HepG2 (cell line): ENCODE data around the gene UBE2QL1.

Experiments
- JUNB ChIP-seq: sonication (generic); formaldehyde crosslinking; IDR thresholded peaks from 2 replicates; pipeline ENCODE4 v1.8.0; 2022; ENCODE audit warnings: missing genetic modification reagents, mild to moderate bottlenecking, borderline replicate concordance
- MXI1 ChIP-seq: IDR thresholded peaks from 3 replicates; pipeline ENCODE4 v1.6.1; 2012; ENCODE audit warnings: low read depth, low read length, inconsistent platforms, borderline replicate concordance
- NFATC3 ChIP-seq: sonication (generic); formaldehyde crosslinking; IDR thresholded peaks from 2 replicates; pipeline ENCODE4 v1.5.1; 2020; ENCODE audit warnings: mild to moderate bottlenecking, missing genetic modification reagents
- NFYB ChIP-seq: sonication (generic); formaldehyde crosslinking; IDR thresholded peaks from 2 replicates; pipeline ENCODE4 v1.4.0; 2020; ENCODE audit warnings: missing genetic modification reagents
- RFX5 ChIP-seq: IDR thresholded peaks from 2 replicates; pipeline ENCODE4 v1.6.1; 2011; ENCODE audit warnings: low read depth, low read length, improper control_type of control experiment
- SMC3 ChIP-seq: IDR thresholded peaks from 2 replicates; pipeline ENCODE4 v1.6.1; 2011; ENCODE audit warnings: low read length, improper control_type of control experiment
- TGIF2 ChIP-seq: IDR thresholded peaks from 2 replicates; pipeline ENCODE4 v1.6.1; 2016; ENCODE audit warnings: control low read depth, missing compliant biosample characterization
- TF ChIP-seq, protein P1 (sequence below): sonication (generic); formaldehyde crosslinking; IDR thresholded peaks from 2 replicates; pipeline ENCODE4 v1.5.0; 2020; ENCODE audit warnings: mild to moderate bottlenecking, missing genetic modification reagents, moderate library complexity
- TF ChIP-seq, protein P2 (sequence below): sonication (generic); formaldehyde crosslinking; IDR thresholded peaks from 2 replicates; pipeline ENCODE4 v1.4.0; 2020; ENCODE audit warnings: missing genetic modification reagents, borderline replicate concordance
- TF ChIP-seq, protein P3 (sequence below), 2 experiments: IDR thresholded peaks; 2 replicates each; pipeline ENCODE4 v1.6.1; 2011 to 2012; ENCODE audit warnings: low read length in 2 of 2, borderline replicate concordance in 1 of 2, low read depth in 1 of 2, mild to moderate bottlenecking in 1 of 2, moderate library complexity in 1 of 2

DNA sequence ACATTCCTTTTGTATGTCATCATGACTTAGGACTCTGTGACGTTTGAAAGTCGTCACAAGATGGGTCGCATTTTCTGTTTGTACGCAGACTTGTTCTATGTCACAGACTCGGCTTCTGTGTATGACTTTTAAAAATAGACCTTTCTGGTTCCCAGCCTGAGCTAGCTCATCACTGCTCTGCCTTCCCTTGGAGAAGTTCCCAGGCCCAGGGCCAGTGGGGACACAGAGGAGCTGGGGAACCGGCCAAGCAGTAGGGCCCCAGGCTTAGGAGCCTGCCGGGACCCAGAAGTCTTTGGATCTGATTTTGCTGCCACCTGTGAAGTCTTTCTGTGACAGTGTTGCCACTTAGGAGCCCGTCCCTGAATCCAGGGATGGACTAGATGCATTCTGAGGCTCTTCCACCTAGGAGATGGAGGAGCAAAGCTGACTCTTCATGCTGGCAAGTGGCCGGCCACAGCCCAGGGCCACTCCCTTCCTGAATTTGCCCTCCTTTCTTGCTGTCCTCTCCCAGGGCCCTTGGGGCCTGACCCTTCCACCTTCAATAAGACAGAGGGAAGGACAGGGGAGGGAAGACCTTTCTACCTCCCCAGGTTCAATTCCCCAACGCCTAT is 18.1 kb upstream of the UBE2QL1 start:
- TF ChIP-seq JUNB (CRISPR knock-in tag): no peak
- no peak for TF ChIP-seq TGIF2 (CRISPR knock-in tag)
- TF ChIP-seq SMC3: no peak
- no peak for TF ChIP-seq MXI1
- TF ChIP-seq, protein P1, sequence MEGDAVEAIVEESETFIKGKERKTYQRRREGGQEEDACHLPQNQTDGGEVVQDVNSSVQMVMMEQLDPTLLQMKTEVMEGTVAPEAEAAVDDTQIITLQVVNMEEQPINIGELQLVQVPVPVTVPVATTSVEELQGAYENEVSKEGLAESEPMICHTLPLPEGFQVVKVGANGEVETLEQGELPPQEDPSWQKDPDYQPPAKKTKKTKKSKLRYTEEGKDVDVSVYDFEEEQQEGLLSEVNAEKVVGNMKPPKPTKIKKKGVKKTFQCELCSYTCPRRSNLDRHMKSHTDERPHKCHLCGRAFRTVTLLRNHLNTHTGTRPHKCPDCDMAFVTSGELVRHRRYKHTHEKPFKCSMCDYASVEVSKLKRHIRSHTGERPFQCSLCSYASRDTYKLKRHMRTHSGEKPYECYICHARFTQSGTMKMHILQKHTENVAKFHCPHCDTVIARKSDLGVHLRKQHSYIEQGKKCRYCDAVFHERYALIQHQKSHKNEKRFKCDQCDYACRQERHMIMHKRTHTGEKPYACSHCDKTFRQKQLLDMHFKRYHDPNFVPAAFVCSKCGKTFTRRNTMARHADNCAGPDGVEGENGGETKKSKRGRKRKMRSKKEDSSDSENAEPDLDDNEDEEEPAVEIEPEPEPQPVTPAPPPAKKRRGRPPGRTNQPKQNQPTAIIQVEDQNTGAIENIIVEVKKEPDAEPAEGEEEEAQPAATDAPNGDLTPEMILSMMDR (CRISPR knock-in tag): no peak
- no peak for TF ChIP-seq NFYB
- TF ChIP-seq, protein P2, sequence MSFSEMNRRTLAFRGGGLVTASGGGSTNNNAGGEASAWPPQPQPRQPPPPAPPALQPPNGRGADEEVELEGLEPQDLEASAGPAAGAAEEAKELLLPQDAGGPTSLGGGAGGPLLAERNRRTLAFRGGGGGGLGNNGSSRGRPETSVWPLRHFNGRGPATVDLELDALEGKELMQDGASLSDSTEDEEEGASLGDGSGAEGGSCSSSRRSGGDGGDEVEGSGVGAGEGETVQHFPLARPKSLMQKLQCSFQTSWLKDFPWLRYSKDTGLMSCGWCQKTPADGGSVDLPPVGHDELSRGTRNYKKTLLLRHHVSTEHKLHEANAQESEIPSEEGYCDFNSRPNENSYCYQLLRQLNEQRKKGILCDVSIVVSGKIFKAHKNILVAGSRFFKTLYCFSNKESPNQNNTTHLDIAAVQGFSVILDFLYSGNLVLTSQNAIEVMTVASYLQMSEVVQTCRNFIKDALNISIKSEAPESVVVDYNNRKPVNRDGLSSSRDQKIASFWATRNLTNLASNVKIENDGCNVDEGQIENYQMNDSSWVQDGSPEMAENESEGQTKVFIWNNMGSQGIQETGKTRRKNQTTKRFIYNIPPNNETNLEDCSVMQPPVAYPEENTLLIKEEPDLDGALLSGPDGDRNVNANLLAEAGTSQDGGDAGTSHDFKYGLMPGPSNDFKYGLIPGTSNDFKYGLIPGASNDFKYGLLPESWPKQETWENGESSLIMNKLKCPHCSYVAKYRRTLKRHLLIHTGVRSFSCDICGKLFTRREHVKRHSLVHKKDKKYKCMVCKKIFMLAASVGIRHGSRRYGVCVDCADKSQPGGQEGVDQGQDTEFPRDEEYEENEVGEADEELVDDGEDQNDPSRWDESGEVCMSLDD (CRISPR knock-in tag): no peak
- no peak for TF ChIP-seq RFX5
- TF ChIP-seq, protein P3, sequence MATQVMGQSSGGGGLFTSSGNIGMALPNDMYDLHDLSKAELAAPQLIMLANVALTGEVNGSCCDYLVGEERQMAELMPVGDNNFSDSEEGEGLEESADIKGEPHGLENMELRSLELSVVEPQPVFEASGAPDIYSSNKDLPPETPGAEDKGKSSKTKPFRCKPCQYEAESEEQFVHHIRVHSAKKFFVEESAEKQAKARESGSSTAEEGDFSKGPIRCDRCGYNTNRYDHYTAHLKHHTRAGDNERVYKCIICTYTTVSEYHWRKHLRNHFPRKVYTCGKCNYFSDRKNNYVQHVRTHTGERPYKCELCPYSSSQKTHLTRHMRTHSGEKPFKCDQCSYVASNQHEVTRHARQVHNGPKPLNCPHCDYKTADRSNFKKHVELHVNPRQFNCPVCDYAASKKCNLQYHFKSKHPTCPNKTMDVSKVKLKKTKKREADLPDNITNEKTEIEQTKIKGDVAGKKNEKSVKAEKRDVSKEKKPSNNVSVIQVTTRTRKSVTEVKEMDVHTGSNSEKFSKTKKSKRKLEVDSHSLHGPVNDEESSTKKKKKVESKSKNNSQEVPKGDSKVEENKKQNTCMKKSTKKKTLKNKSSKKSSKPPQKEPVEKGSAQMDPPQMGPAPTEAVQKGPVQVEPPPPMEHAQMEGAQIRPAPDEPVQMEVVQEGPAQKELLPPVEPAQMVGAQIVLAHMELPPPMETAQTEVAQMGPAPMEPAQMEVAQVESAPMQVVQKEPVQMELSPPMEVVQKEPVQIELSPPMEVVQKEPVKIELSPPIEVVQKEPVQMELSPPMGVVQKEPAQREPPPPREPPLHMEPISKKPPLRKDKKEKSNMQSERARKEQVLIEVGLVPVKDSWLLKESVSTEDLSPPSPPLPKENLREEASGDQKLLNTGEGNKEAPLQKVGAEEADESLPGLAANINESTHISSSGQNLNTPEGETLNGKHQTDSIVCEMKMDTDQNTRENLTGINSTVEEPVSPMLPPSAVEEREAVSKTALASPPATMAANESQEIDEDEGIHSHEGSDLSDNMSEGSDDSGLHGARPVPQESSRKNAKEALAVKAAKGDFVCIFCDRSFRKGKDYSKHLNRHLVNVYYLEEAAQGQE (IDR thresholded peaks at IDR 0.05; ENCODE audit: borderline replicate concordance in 1 of 2, low read depth in 1 of 2, low read length in 2 of 2): no peak
- no peak for TF ChIP-seq NFATC3 (CRISPR knock-in tag)
